ENCODE measurements around the gene COTL1. TPM values are rescaled to one million over a fixed set of nuclear protein-coding genes. Genes with fewer than 3 reads are reported as not detected.

The COTL1 gene
- total and polyA plus RNA-seq, 9 of the 15 experiments (the other 6 are each of a cell fraction or from before 2014, with no cell fraction given): 27.7 to 185 (median 72.5) TPM

- TF ChIP-seq E2F1 (CRISPR knock-in tag; IDR thresholded peaks at IDR 0.05) (no peak), TAL1 (IDR thresholded peaks at IDR 0.05) (peak; percentile 56; the same call in 1 of the 2 replicates), ETV5 (CRISPR knock-in tag; IDR thresholded peaks at IDR 0.05; ENCODE audit: low read depth) (no peak; the same call in 1 of the 2 replicates), SOX6 (IDR thresholded peaks at IDR 0.05) (peak; percentile 87), YY1 (IDR thresholded peaks at IDR 0.05; ENCODE audit: borderline replicate concordance in 1 of 3, control insufficient read depth in 1 of 3, extremely low read depth in 1 of 3, insufficient read depth in 3 of 3, insufficient read length in 1 of 3, insufficient replicate concordance in 2 of 3, low read depth in 1 of 3, low read length in 2 of 3) (peak; percentile 20 to 61 (median 45)), EWSR1 (IDR thresholded peaks at IDR 0.05; ENCODE audit: borderline replicate concordance, low read depth, partially characterized antibody) (no peak), ZNF134 (CRISPR knock-in tag; conservative IDR thresholded peaks at IDR 0.05) (peak; percentile 83), SMARCA5 (IDR thresholded peaks at IDR 0.05) (peak; percentile 65; the same call in 1 of the 2 replicates), KAT8 (IDR thresholded peaks at IDR 0.05; ENCODE audit: low read depth) (no peak), KDM4B (IDR thresholded peaks at IDR 0.05; ENCODE audit: borderline replicate concordance in 2 of 2, low read depth in 1 of 2) (no peak), CTCFL (IDR thresholded peaks at IDR 0.05; ENCODE audit: borderline replicate concordance, insufficient read depth, low read depth, low read length, poor library complexity, severe bottlenecking) (no peak), ZNF324 (CRISPR knock-in tag; IDR thresholded peaks at IDR 0.05) (0 out of 2 replicates have a peak, but pooled peaks have one; percentile 33), ZFPM2 (CRISPR knock-in tag; IDR thresholded peaks at IDR 0.05) (no peak), ADNP (tag; IDR thresholded peaks at IDR 0.05) (peak; percentile 49; the same call in 1 of the 2 replicates), KAT2B (IDR thresholded peaks at IDR 0.05; ENCODE audit: low read depth, low read length) (no peak), DLX4 (CRISPR knock-in tag; IDR thresholded peaks at IDR 0.05) (no peak), ZBTB12 (CRISPR knock-in tag; IDR thresholded peaks at IDR 0.05) (no peak), SMARCC2 (IDR thresholded peaks at IDR 0.05; ENCODE audit: low read depth) (peak; percentile 89), RBM15 (IDR thresholded peaks at IDR 0.05; ENCODE audit: insufficient read depth, low read length) (no peak), ZNF197 (CRISPR knock-in tag; IDR thresholded peaks at IDR 0.05; ENCODE audit: low read depth) (peak; percentile 88), GTF2B (IDR thresholded peaks at IDR 0.05; ENCODE audit: extremely low read depth, insufficient read length) (no peak)
These were observed 23.8 kb downstream of the COTL1 start (continued) for GRCh38 chr16:84593825-84594724.

Data from K562 (cell line).